HepG2 (cell line): ENCODE data around the gene ANKRD53. TPM values are rescaled to one million over a fixed set of nuclear protein-coding genes. Genes with fewer than 3 reads are reported as not detected.

Experiments used
- AKAP8 ChIP-seq: sonication (generic); formaldehyde crosslinking; IDR thresholded peaks from 2 replicates; pipeline ENCODE4 v1.5.1; 2020; ENCODE audit warnings: mild to moderate bottlenecking, missing genetic modification reagents
- ARID2 ChIP-seq: sonication (generic); formaldehyde crosslinking; IDR thresholded peaks from 2 replicates; pipeline ENCODE4 v1.8.1; 2022; ENCODE audit warnings: mild to moderate bottlenecking, missing genetic modification reagents, borderline replicate concordance
- DNMT1 ChIP-seq: sonication (generic); formaldehyde crosslinking; IDR thresholded peaks from 2 replicates; pipeline ENCODE4 v1.5.1; 2020; ENCODE audit warnings: mild to moderate bottlenecking, missing genetic modification reagents
- RAD21 ChIP-seq: fragments of 450-650 bp; formaldehyde crosslinking; IDR thresholded peaks from 2 replicates; pipeline ENCODE4 v1.5.0; 2020; ENCODE audit warnings: mild to moderate bottlenecking
- U2AF2 ChIP-seq: fragments of 200-400 bp; formaldehyde crosslinking; IDR thresholded peaks from 2 replicates; pipeline ENCODE4 v1.6.1; 2017; ENCODE audit warnings: low read depth, mild to moderate bottlenecking, low read length
- ZNF224 ChIP-seq: sonication (generic); formaldehyde crosslinking; IDR thresholded peaks from 2 replicates; pipeline ENCODE4 v1.5.0; 2020; ENCODE audit warnings: mild to moderate bottlenecking, missing genetic modification reagents
- ZNF572 ChIP-seq: sonication (generic); formaldehyde crosslinking; IDR thresholded peaks from 2 replicates; pipeline ENCODE4 v1.5.1; 2020; ENCODE audit warnings: mild to moderate bottlenecking, missing genetic modification reagents
- ZNF672 ChIP-seq: sonication (generic); formaldehyde crosslinking; IDR thresholded peaks from 2 replicates; pipeline ENCODE4 v1.8.1; 2022; ENCODE audit warnings: missing genetic modification reagents
- ZNF816 ChIP-seq: sonication (generic); formaldehyde crosslinking; IDR thresholded peaks from 2 replicates; pipeline ENCODE4 v1.8.0; 2022; ENCODE audit warnings: missing genetic modification reagents, mild to moderate bottlenecking, borderline replicate concordance
- polyA plus RNA-seq, 8 experiments: library from polyadenylated mRNA; depleted of rRNA in 3 of 8; stranded (reverse) in 7 of 8; unstranded in 1 of 8; fragments of >200 nt; fragmentation: Illumina TruSeq in 4 of 8; extraction: Trizol in 4 of 8; gene quantifications; 2 replicates each; pipeline versions ENCODE4 v1.2.1 to v1.2.3, GENCODE V29; 2011 to 2016; ENCODE audit warnings: low read depth in 4 of 8, missing spikeins in 1 of 8, mixed read lengths in 1 of 8; ENCODE audit not compliant: insufficient read depth in 1 of 8
- total RNA-seq, 5 experiments: library from RNA; depleted of rRNA; stranded (reverse); fragments of >200 nt; fragmentation: Illumina TruSeq; extraction: Trizol; gene quantifications; 2 replicates each; pipeline ENCODE4 v1.2.3, GENCODE V29; 2016; ENCODE audit warnings: low read depth in 1 of 5
- TF ChIP-seq, protein P1 (sequence below): IDR thresholded peaks from 2 replicates; pipeline ENCODE4 v1.6.1; 2012; ENCODE audit warnings: low read length, improper control_type of control experiment
- TF ChIP-seq, protein P2 (sequence below): sonication (generic); formaldehyde crosslinking; IDR thresholded peaks from 2 replicates; pipeline ENCODE4 v1.8.1; 2022; ENCODE audit warnings: low read depth, mild to moderate bottlenecking, missing genetic modification reagents
- TF ChIP-seq, protein P3 (sequence below): sonication (generic); formaldehyde crosslinking; conservative IDR thresholded peaks from 2 replicates; pipeline ENCODE4 v1.4.0; 2020; ENCODE audit warnings: missing genetic modification reagents
- TF ChIP-seq, protein P4 (sequence below): sonication (generic); formaldehyde crosslinking; IDR thresholded peaks from 2 replicates; pipeline ENCODE4 v1.5.0; 2020; ENCODE audit warnings: mild to moderate bottlenecking, missing genetic modification reagents, borderline replicate concordance
- TF ChIP-seq, protein P5 (sequence below): sonication (generic); formaldehyde crosslinking; IDR thresholded peaks from 2 replicates; pipeline ENCODE4 v1.4.0; 2020; ENCODE audit warnings: missing genetic modification reagents

Gene ANKRD53
- total and polyA plus RNA-seq, 2 of the 13 experiments (the other 11 are each of a cell fraction or from before 2014, with no cell fraction given), result 0.15 TPM; not detected in 1

DNA sequence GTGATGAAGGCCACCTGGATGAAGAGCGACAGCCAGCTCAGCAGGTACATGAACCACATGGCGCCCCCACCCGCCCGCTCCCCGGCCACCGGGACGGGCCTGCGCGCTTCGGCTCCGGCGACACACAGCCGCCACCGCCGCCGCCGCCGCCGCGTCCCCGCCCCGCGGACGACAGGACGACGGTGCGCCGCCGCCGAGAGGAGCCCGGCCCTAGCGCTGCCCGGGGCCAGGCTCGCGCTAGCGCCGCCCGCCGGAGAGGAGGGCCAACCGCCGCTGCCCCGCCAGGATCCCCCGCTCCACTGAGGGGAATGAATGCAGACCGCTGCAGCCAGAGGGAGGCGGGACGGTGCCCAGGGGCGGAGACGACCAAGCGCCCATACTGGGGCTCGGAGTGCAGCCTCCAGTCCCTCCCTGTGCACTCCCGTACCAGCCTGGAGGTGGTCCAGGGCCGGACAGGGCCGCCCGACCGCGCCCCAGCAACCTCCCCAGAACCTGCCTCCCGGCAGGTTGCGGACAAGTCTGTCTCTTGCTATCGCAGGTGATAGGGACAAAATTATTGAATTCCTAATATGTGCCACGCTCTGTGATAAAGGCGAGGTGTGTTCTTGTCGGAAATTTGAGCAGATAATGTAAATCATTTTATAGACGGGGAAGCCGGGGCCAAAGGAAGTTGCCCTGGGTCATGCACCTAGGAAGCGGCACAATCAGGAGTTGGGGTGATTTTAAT lies 16.4 kb downstream of the ANKRD53 start, which contains the start of gene TEX261 (continued):
- TF ChIP-seq, protein P1, sequence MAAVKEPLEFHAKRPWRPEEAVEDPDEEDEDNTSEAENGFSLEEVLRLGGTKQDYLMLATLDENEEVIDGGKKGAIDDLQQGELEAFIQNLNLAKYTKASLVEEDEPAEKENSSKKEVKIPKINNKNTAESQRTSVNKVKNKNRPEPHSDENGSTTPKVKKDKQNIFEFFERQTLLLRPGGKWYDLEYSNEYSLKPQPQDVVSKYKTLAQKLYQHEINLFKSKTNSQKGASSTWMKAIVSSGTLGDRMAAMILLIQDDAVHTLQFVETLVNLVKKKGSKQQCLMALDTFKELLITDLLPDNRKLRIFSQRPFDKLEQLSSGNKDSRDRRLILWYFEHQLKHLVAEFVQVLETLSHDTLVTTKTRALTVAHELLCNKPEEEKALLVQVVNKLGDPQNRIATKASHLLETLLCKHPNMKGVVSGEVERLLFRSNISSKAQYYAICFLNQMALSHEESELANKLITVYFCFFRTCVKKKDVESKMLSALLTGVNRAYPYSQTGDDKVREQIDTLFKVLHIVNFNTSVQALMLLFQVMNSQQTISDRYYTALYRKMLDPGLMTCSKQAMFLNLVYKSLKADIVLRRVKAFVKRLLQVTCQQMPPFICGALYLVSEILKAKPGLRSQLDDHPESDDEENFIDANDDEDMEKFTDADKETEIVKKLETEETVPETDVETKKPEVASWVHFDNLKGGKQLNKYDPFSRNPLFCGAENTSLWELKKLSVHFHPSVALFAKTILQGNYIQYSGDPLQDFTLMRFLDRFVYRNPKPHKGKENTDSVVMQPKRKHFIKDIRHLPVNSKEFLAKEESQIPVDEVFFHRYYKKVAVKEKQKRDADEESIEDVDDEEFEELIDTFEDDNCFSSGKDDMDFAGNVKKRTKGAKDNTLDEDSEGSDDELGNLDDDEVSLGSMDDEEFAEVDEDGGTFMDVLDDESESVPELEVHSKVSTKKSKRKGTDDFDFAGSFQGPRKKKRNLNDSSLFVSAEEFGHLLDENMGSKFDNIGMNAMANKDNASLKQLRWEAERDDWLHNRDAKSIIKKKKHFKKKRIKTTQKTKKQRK, result no peak
- TF ChIP-seq, protein P2, sequence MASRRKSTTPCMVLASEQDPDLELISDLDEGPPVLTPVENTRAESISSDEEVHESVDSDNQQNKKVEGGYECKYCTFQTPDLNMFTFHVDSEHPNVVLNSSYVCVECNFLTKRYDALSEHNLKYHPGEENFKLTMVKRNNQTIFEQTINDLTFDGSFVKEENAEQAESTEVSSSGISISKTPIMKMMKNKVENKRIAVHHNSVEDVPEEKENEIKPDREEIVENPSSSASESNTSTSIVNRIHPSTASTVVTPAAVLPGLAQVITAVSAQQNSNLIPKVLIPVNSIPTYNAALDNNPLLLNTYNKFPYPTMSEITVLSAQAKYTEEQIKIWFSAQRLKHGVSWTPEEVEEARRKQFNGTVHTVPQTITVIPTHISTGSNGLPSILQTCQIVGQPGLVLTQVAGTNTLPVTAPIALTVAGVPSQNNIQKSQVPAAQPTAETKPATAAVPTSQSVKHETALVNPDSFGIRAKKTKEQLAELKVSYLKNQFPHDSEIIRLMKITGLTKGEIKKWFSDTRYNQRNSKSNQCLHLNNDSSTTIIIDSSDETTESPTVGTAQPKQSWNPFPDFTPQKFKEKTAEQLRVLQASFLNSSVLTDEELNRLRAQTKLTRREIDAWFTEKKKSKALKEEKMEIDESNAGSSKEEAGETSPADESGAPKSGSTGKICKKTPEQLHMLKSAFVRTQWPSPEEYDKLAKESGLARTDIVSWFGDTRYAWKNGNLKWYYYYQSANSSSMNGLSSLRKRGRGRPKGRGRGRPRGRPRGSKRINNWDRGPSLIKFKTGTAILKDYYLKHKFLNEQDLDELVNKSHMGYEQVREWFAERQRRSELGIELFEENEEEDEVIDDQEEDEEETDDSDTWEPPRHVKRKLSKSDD (CRISPR knock-in tag), result no peak
- peak; percentile 91 for TF ChIP-seq AKAP8
- TF ChIP-seq U2AF2, result no peak; the same call in 1 of the 2 replicates
- peak; percentile 5; the same call in 1 of the 2 replicates for TF ChIP-seq ZNF816 (CRISPR knock-in tag)
- TF ChIP-seq ZNF224 (CRISPR knock-in tag), result no peak
- TF ChIP-seq RAD21 (CRISPR knock-in tag), result peak; percentile 71; the same call in 1 of the 2 replicates
- TF ChIP-seq ZNF672 (CRISPR knock-in tag), result no peak
- no peak for TF ChIP-seq DNMT1 (CRISPR knock-in tag)
- TF ChIP-seq ZNF572 (CRISPR knock-in tag), result peak; percentile 97; the same call in 1 of the 2 replicates
- TF ChIP-seq ARID2 (CRISPR knock-in tag), result peak; percentile 72; the same call in 1 of the 2 replicates
- TF ChIP-seq, protein P3, sequence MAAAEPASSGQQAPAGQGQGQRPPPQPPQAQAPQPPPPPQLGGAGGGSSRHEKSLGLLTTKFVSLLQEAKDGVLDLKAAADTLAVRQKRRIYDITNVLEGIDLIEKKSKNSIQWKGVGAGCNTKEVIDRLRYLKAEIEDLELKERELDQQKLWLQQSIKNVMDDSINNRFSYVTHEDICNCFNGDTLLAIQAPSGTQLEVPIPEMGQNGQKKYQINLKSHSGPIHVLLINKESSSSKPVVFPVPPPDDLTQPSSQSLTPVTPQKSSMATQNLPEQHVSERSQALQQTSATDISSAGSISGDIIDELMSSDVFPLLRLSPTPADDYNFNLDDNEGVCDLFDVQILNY (CRISPR knock-in tag), result no peak
- TF ChIP-seq, protein P4, sequence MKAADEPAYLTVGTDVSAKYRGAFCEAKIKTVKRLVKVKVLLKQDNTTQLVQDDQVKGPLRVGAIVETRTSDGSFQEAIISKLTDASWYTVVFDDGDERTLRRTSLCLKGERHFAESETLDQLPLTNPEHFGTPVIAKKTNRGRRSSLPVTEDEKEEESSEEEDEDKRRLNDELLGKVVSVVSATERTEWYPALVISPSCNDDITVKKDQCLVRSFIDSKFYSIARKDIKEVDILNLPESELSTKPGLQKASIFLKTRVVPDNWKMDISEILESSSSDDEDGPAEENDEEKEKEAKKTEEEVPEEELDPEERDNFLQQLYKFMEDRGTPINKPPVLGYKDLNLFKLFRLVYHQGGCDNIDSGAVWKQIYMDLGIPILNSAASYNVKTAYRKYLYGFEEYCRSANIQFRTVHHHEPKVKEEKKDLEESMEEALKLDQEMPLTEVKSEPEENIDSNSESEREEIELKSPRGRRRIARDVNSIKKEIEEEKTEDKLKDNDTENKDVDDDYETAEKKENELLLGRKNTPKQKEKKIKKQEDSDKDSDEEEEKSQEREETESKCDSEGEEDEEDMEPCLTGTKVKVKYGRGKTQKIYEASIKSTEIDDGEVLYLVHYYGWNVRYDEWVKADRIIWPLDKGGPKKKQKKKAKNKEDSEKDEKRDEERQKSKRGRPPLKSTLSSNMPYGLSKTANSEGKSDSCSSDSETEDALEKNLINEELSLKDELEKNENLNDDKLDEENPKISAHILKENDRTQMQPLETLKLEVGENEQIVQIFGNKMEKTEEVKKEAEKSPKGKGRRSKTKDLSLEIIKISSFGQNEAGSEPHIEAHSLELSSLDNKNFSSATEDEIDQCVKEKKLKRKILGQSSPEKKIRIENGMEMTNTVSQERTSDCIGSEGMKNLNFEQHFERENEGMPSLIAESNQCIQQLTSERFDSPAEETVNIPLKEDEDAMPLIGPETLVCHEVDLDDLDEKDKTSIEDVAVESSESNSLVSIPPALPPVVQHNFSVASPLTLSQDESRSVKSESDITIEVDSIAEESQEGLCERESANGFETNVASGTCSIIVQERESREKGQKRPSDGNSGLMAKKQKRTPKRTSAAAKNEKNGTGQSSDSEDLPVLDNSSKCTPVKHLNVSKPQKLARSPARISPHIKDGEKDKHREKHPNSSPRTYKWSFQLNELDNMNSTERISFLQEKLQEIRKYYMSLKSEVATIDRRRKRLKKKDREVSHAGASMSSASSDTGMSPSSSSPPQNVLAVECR (CRISPR knock-in tag), result peak; percentile 87; the same call in 1 of the 2 replicates
- TF ChIP-seq, protein P5, sequence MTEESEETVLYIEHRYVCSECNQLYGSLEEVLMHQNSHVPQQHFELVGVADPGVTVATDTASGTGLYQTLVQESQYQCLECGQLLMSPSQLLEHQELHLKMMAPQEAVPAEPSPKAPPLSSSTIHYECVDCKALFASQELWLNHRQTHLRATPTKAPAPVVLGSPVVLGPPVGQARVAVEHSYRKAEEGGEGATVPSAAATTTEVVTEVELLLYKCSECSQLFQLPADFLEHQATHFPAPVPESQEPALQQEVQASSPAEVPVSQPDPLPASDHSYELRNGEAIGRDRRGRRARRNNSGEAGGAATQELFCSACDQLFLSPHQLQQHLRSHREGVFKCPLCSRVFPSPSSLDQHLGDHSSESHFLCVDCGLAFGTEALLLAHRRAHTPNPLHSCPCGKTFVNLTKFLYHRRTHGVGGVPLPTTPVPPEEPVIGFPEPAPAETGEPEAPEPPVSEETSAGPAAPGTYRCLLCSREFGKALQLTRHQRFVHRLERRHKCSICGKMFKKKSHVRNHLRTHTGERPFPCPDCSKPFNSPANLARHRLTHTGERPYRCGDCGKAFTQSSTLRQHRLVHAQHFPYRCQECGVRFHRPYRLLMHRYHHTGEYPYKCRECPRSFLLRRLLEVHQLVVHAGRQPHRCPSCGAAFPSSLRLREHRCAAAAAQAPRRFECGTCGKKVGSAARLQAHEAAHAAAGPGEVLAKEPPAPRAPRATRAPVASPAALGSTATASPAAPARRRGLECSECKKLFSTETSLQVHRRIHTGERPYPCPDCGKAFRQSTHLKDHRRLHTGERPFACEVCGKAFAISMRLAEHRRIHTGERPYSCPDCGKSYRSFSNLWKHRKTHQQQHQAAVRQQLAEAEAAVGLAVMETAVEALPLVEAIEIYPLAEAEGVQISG (CRISPR knock-in tag), result peak; percentile 99
